Measurements from ENCODE around the gene HINFP. TPM values are rescaled to one million over a fixed set of nuclear protein-coding genes. Genes with fewer than 3 reads are reported as not detected.

The HINFP gene
- total and polyA plus RNA-seq, 3 experiments from 2014 or later: 14.6 to 29.1 (median 26.8) TPM

DNA sequence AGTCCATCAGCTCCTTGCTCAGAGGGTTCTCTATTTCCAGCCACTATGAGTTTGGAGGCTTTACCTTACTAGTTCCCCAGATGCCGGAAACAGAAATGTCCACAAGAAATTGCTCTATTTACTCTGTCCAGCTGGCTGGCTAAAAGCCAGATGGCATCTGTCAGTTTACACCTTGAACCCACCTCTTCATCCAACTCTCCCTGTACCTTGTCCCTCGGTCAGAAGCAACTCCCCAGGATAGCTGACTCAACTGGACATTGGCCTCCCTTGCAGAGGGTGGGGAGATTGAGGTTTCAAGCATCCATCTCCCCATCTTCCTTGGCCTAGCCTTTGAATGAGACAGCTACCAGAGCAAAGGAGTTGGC, 12.5 kb upstream of the HINFP start:
- H3K9me3 ChIP-seq (ENCODE audit: low read length): no peaks in the 10 kb centered on the region
- no peaks in the 10 kb centered on the region for H3K27me3 ChIP-seq (ENCODE audit: insufficient read depth, low read length, poor library complexity, severe bottlenecking)
- H3K36me3 Mint-ChIP-seq: peaks cover 5 to 44% (median 6%) of the 10 kb centered on the region in 3 donors

DNA sequence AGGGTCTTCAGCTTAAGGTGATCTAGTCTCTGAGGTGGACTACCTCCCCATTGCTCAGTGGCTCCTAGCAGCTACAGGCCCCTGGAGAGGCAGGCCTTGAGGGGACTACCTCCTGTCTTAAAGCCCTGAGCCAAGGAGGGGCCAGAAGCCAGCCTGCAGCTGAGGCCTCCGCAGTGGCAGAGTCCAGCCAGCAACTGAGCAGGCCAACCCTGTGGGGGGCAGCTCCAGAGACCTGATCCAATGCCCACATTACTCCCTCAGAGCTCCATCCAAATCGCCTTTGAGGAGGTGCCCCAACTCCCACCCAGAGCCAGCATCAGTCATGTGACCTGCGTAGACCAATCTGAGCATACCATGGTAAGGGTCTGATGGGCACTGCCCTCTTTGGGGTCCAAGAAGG, 11.5 kb upstream of the HINFP start:
- ChIA-PET POLR2A (interaction anchor here (0.6 to 1.6 kb wide), 3 partner anchors 11 to 42 kb away, joined by 3 to 4 read pairs (median 4); partner anchors contain the start of genes HINFP and VPS11), CTCF (interaction anchor here (0.7 to 2.0 kb wide), 4 partner anchors 8 to 59 kb away, joined by 3 to 5 read pairs (median 4); partner anchors contain the start of genes DPAGT1 and HINFP)
- Mint-ChIP-seq H3K9me3 (no peaks in the 10 kb centered on the region), H3K36me3 (peaks cover 5 to 50% (median 9%) of the 10 kb centered on the region in 3 donors), H3K27ac (peak overlapping the region in 7 of 8 donors; percentile 37 to 92 (median 83)), H3K4me1 (peaks cover 35 to 38% (median 36%) of the 10 kb centered on the region in 3 donors), H3K4me3 (peak overlapping the region in 6 of 7 donors; percentile 90 to 98 (median 92)), H3K27me3 (no peaks in the 10 kb centered on the region)
- H3K4me1 ChIP-seq (ENCODE audit: insufficient read depth, low read length): peaks cover 44% of the 10 kb centered on the region
- H3K27ac ChIP-seq (ENCODE audit: low read depth, low read length): no peak overlapping the region
- no peak overlapping the region for H3K4me3 ChIP-seq (ENCODE audit: low read length)
- H3K27me3 ChIP-seq (ENCODE audit: insufficient read depth, low read length, poor library complexity, severe bottlenecking): no peaks in the 10 kb centered on the region
- H3K36me3 ChIP-seq (ENCODE audit: insufficient read depth, low read length): peaks cover 28% of the 10 kb centered on the region
- DNase-seq: no peak
- no peaks in the 10 kb centered on the region for H3K9me3 ChIP-seq (ENCODE audit: low read length)

More for the DNA sequence above, 12.5 kb upstream of the HINFP start:
- Mint-ChIP-seq H3K27me3 (no peaks in the 10 kb centered on the region), H3K4me1 (peaks cover 36 to 43% (median 38%) of the 10 kb centered on the region in 3 donors), H3K9me3 (no peaks in the 10 kb centered on the region), H3K4me3 (peak overlapping the region; percentile 88 to 98 (median 91)), H3K27ac (peak overlapping the region in 7 of 8 donors; percentile 79 to 93 (median 88))
- Histone ChIP-seq H3K27ac (ENCODE audit: low read depth, low read length) (peak overlapping the region; percentile 82), H3K4me1 (ENCODE audit: insufficient read depth, low read length) (peaks cover 35% of the 10 kb centered on the region), H3K4me3 (ENCODE audit: low read length) (peak overlapping the region; percentile 90), H3K36me3 (ENCODE audit: insufficient read depth, low read length) (peaks cover 24% of the 10 kb centered on the region)
- ChIA-PET CTCF (interaction anchor here (0.7 to 1.8 kb wide), 4 partner anchors 13 to 103 kb away, joined by 3 to 5 read pairs (median 3); partner anchors contain the start of gene HINFP), POLR2A (interaction anchor here (1.1 to 2.8 kb wide), 3 partner anchors 12 to 41 kb away, joined by 3 to 21 read pairs (median 4); partner anchors contain the start of genes HINFP and VPS11)
- DNase-seq: no peak

DNA sequence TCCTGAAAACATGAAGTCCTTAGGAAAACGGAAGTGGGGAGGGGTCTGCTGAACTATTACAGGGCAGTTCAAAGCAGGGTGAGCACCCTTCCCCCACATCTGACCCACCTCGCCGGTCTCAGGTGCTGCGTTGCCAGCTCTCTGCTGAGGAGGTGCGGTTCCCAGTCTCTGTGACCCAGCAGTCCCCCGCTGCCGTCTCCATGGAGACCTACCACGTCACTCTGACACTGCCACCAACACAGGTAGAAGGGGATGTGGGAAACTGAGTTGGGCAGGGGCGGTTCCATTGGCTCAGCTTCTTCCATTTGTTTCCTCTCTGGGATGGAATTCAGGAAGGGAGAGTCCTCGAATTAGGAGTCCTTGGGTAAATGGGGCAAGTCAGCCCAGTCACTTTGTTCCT, 10.9 kb upstream of the HINFP start:
- H3K4me1 Mint-ChIP-seq: peaks cover 39 to 42% (median 41%) of the 10 kb centered on the region in 3 donors
- Histone ChIP-seq H3K36me3 (ENCODE audit: insufficient read depth, low read length) (peaks cover 28% of the 10 kb centered on the region), H3K27ac (ENCODE audit: low read depth, low read length) (no peak overlapping the region), H3K9me3 (ENCODE audit: low read length) (no peaks in the 10 kb centered on the region), H3K27me3 (ENCODE audit: insufficient read depth, low read length, poor library complexity, severe bottlenecking) (no peaks in the 10 kb centered on the region), H3K4me1 (ENCODE audit: insufficient read depth, low read length) (peaks cover 50% of the 10 kb centered on the region), H3K4me3 (ENCODE audit: low read length) (no peak overlapping the region)
- peak overlapping the region in 3 of 7 donors; percentile 12 to 98 (median 28) for H3K4me3 Mint-ChIP-seq
- CTCF ChIA-PET: interaction anchor here (2.0 kb wide), 1 partner anchor 8 kb away, joined by 5 read pairs; the partner anchor contains the start of gene DPAGT1
- peak overlapping the region in 5 of 8 donors; percentile 8 to 69 (median 58) for H3K27ac Mint-ChIP-seq
- no peak for DNase-seq
- no peaks in the 10 kb centered on the region for H3K9me3 Mint-ChIP-seq
- peaks cover 5 to 53% (median 12%) of the 10 kb centered on the region in 3 donors for H3K36me3 Mint-ChIP-seq
- no peaks in the 10 kb centered on the region for H3K27me3 Mint-ChIP-seq
- POLR2A ChIA-PET: interaction anchor here (0.6 kb wide), 1 partner anchor 39 kb away, joined by 4 read pairs; no protein-coding TSS in a partner anchor

DNA sequence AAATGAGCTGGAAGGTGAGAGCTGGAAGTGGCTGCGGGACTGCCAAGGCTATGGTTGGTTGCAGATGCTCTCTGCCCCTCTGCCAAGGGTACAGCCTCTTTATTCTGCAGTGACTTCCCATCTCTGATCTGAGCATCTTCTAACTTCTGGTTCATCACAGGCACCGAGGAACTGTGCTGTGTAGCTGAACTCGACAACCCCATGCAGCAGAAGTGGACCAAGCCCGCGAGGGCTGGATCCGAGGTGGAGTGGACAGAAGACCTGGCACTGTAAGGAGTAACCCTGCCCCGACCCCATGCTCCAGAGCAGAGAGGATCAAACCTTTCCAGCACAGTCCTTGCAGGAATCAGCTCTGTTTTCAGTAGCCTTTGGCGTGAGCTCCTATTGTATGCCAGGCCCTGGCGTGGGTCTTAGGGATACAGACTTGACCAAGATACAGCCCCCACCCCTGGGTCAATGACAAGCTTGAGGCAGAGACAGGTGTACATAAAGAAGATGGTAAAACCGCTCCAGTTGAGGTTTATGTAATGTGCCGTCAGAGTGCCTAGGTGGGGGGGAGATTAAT, 9.9 kb upstream of the HINFP start:
- no peaks in the 10 kb centered on the region for H3K27me3 Mint-ChIP-seq
- ChIA-PET POLR2A (interaction anchor here (1.4 to 1.5 kb wide), 2 partner anchors 9 to 17 kb away, joined by 3 to 6 read pairs; partner anchors contain the start of gene DPAGT1), CTCF (interaction anchor here (0.8 to 2.2 kb wide), 3 partner anchors 9 to 24 kb away, joined by 3 to 8 read pairs (median 5); partner anchors contain the start of genes DPAGT1 and HINFP)
- Histone ChIP-seq H3K4me3 (ENCODE audit: low read length) (no peak overlapping the region), H3K9me3 (ENCODE audit: low read length) (no peaks in the 10 kb centered on the region), H3K27ac (ENCODE audit: low read depth, low read length) (no peak overlapping the region), H3K27me3 (ENCODE audit: insufficient read depth, low read length, poor library complexity, severe bottlenecking) (no peaks in the 10 kb centered on the region), H3K4me1 (ENCODE audit: insufficient read depth, low read length) (peaks cover 51% of the 10 kb centered on the region), H3K36me3 (ENCODE audit: insufficient read depth, low read length) (peaks cover 28% of the 10 kb centered on the region)
- peak overlapping the region in 1 of 8 donors; percentile 7 for H3K27ac Mint-ChIP-seq
- no peak for DNase-seq
- peak overlapping the region in 1 of 7 donors; percentile 52 for H3K4me3 Mint-ChIP-seq
- H3K9me3 Mint-ChIP-seq: no peaks in the 10 kb centered on the region
- H3K4me1 Mint-ChIP-seq: peaks cover 42 to 45% (median 43%) of the 10 kb centered on the region in 3 donors
- peaks cover 5 to 61% (median 16%) of the 10 kb centered on the region in 3 donors for H3K36me3 Mint-ChIP-seq

DNA sequence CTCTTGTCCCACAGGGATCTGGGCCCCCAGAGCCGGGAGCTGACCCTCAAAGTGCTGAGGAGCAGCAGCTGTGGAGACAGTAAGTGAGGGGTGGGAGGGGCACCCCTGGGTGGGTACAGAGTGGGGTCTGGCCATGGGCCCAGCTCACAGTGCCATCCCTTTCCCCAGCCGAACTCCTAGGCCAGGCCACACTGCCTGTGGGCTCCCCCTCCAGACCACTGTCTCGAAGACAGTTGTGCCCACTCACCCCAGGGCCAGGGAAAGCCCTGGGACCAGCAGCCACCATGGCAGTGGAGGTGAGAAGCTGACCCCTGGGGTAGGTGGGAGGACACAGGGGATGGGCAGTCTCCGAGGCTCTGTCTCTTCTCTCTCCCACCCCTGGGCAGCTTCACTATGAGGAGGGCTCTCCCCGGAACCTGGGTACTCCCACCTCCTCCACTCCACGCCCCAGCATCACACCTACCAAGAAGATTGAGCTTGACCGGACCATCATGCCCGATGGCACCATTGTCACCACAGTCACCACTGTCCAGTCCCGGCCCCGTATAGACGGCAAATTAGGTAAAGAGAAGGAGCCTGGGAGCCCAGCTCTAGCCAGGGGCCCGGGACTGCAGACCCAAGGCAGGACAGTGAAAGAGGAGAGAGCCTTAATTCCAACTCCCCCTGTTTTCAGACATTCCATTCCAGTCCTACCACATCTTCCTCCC, 8.9 kb upstream of the HINFP start:
- no peaks in the 10 kb centered on the region for H3K27me3 ChIP-seq (ENCODE audit: insufficient read depth, low read length, poor library complexity, severe bottlenecking)
- ChIA-PET POLR2A (interaction anchor here (1.4 to 1.5 kb wide), 2 partner anchors 10 to 18 kb away, joined by 3 to 6 read pairs; partner anchors contain the start of gene DPAGT1), CTCF (interaction anchor here (0.8 to 2.2 kb wide), 2 partner anchors 8 to 25 kb away, joined by 3 to 8 read pairs; partner anchors contain the start of gene HINFP)
- Mint-ChIP-seq H3K27ac (peak overlapping the region in 3 of 8 donors; percentile 37 to 91 (median 50)), H3K4me3 (no peak overlapping the region), H3K27me3 (no peaks in the 10 kb centered on the region), H3K36me3 (peaks cover 5 to 68% (median 16%) of the 10 kb centered on the region in 3 donors), H3K9me3 (no peaks in the 10 kb centered on the region), H3K4me1 (peaks cover 36 to 39% (median 38%) of the 10 kb centered on the region in 3 donors)
- no peak overlapping the region for H3K4me3 ChIP-seq (ENCODE audit: low read length)
- H3K9me3 ChIP-seq (ENCODE audit: low read length): no peaks in the 10 kb centered on the region
- H3K36me3 ChIP-seq (ENCODE audit: insufficient read depth, low read length): peaks cover 28% of the 10 kb centered on the region
- peaks cover 51% of the 10 kb centered on the region for H3K4me1 ChIP-seq (ENCODE audit: insufficient read depth, low read length)
- H3K27ac ChIP-seq (ENCODE audit: low read depth, low read length): no peak overlapping the region
- DNase-seq: no peak

DNA sequence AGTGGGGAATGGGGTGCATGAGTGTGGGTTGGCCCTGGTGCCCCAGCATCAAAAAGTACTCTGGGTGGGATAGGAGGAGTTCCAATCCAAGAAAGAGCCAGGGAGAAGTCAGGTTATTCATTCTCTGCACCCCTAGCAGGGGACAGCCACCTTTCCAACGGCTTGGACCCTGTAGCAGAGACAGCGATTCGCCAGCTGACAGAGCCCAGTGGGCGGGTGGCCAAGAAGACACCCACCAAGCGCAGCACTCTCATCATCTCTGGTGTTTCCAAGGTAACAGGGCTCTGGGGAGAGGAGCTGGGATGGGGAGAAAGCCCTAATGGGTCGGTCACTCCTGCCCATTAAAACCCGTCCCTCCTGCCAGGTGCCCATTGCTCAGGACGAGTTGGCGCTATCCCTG, 7.7 kb upstream of the HINFP start:
- H3K36me3 Mint-ChIP-seq: peaks cover 5 to 64% (median 18%) of the 10 kb centered on the region in 3 donors
- H3K27me3 ChIP-seq (ENCODE audit: insufficient read depth, low read length, poor library complexity, severe bottlenecking): no peaks in the 10 kb centered on the region
- no peak overlapping the region for H3K4me3 Mint-ChIP-seq
- H3K4me1 Mint-ChIP-seq: peaks cover 29 to 31% (median 31%) of the 10 kb centered on the region in 3 donors
- no peak overlapping the region for H3K4me3 ChIP-seq (ENCODE audit: low read length)
- peaks cover 28% of the 10 kb centered on the region for H3K36me3 ChIP-seq (ENCODE audit: insufficient read depth, low read length)
- H3K4me1 ChIP-seq (ENCODE audit: insufficient read depth, low read length): peaks cover 45% of the 10 kb centered on the region
- ChIA-PET POLR2A (interaction anchor here (0.5 kb wide), 1 partner anchor 28 kb away, joined by 4 read pairs; no protein-coding TSS in a partner anchor), CTCF (no interaction called here)
- no peak overlapping the region for H3K27ac ChIP-seq (ENCODE audit: low read depth, low read length)
- no peaks in the 10 kb centered on the region for H3K9me3 Mint-ChIP-seq
- H3K9me3 ChIP-seq (ENCODE audit: low read length): no peaks in the 10 kb centered on the region
- H3K27ac Mint-ChIP-seq: no peak overlapping the region
- H3K27me3 Mint-ChIP-seq: no peaks in the 10 kb centered on the region
- DNase-seq: no peak

DNA sequence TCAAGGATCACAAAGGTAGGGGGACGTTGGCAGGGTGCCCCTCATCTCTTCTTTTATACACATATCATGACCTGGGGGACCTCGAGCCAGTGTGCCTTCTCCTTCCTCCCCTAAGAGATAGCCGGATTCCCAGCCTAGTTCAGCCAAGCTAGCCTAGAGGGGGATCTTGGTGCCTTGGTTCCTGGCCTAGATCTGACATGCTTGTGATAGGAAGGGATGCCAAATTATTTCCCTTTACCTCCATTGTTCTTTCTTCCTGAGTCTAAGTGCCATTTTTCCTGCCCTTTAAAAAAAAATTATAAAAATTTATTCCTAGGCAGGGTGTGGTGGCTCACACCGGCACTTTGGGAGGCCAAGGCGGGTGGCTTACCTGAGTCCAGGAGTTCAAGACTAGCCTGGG, 7.0 kb upstream of the HINFP start:
- Mint-ChIP-seq H3K4me3 (peak overlapping the region in 1 of 7 donors; percentile 16), H3K27me3 (no peaks in the 10 kb centered on the region), H3K4me1 (peaks cover 22 to 25% (median 24%) of the 10 kb centered on the region in 3 donors), H3K9me3 (no peaks in the 10 kb centered on the region), H3K27ac (peak overlapping the region in 1 of 8 donors; percentile 40), H3K36me3 (peaks cover 5 to 64% (median 18%) of the 10 kb centered on the region in 3 donors)
- ChIA-PET POLR2A (no interaction called here), CTCF (no interaction called here)
- peaks cover 38% of the 10 kb centered on the region for H3K4me1 ChIP-seq (ENCODE audit: insufficient read depth, low read length)
- H3K27me3 ChIP-seq (ENCODE audit: insufficient read depth, low read length, poor library complexity, severe bottlenecking): no peaks in the 10 kb centered on the region
- no peak overlapping the region for H3K27ac ChIP-seq (ENCODE audit: low read depth, low read length)
- no peak for DNase-seq
- no peak overlapping the region for H3K4me3 ChIP-seq (ENCODE audit: low read length)
- peaks cover 28% of the 10 kb centered on the region for H3K36me3 ChIP-seq (ENCODE audit: insufficient read depth, low read length)
- no peaks in the 10 kb centered on the region for H3K9me3 ChIP-seq (ENCODE audit: low read length)

Data from CD8-positive, alpha-beta memory T cell (primary cell).